Gastrocnemius medialis (tissue), 4 donors: ENCODE data around the gene ARHGAP15.

Source experiments
- POLR2A ChIP-seq, 2 donors: fragments of 450-650 bp; IDR thresholded peaks; one replicate each; pipeline ENCODE4 v1.6.1; 2017; ENCODE audit warnings: antibody characterized with exemption in 2 of 2, mild to moderate bottlenecking in 2 of 2, moderate library complexity in 2 of 2
- TF ChIP-seq, protein P1 (sequence below), 5 experiments: fragments of 450-650 bp in 3 of 5; fragments of 200-600 bp in 2 of 5; sonication (generic) in 2 of 5; IDR thresholded peaks in 4 of 5; conservative IDR thresholded peaks in 1 of 5; 1 replicate in 4 of 5; 2 replicates in 1 of 5; pipeline ENCODE4 v1.5.1; 2016 to 2019; ENCODE audit warnings: antibody characterized with exemption in 5 of 5, mild to moderate bottlenecking in 3 of 5, moderate library complexity in 3 of 5

GRCh38 chr2:143434445-143434844 lies 305.2 kb downstream of the ARHGAP15 start:
- TF ChIP-seq, protein P1, sequence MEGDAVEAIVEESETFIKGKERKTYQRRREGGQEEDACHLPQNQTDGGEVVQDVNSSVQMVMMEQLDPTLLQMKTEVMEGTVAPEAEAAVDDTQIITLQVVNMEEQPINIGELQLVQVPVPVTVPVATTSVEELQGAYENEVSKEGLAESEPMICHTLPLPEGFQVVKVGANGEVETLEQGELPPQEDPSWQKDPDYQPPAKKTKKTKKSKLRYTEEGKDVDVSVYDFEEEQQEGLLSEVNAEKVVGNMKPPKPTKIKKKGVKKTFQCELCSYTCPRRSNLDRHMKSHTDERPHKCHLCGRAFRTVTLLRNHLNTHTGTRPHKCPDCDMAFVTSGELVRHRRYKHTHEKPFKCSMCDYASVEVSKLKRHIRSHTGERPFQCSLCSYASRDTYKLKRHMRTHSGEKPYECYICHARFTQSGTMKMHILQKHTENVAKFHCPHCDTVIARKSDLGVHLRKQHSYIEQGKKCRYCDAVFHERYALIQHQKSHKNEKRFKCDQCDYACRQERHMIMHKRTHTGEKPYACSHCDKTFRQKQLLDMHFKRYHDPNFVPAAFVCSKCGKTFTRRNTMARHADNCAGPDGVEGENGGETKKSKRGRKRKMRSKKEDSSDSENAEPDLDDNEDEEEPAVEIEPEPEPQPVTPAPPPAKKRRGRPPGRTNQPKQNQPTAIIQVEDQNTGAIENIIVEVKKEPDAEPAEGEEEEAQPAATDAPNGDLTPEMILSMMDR (IDR thresholded peaks at IDR 0.05 in 4 of 5, conservative IDR thresholded peaks at IDR 0.05 in 1 of 5): no peak
- no peak for TF ChIP-seq POLR2A (IDR thresholded peaks at IDR 0.05)
